Panc1 (cell line): ENCODE data around the gene INO80. TPM values are rescaled to one million over a fixed set of nuclear protein-coding genes. Genes with fewer than 3 reads are reported as not detected.

Source experiments
- ATAC-seq: fragments of 200-7000 bp; cut with Tn5 transposase; 2 replicates; pipeline ENCODE4 v1.9.1; 2020; ENCODE audit warnings: mild to moderate bottlenecking, moderate library complexity
- BruUV-seq: library from RNA; stranded (reverse); fragments of 400-500 nt; replicated peaks from 2 replicates; lab custom pipeline; 2021; lab: Mats Ljungman, UMichigan
- CTCF ChIA-PET: fragments of 300-600 bp; sonication (Branson Sonifier 250); formaldehyde crosslinking; loops from one replicate; lab custom pipeline; 2022; ENCODE audit warnings: antibody characterized with exemption; lab: Charles Lee
- POLR2A ChIA-PET: fragments of 300-600 bp; sonication (Branson Sonifier 250); formaldehyde crosslinking; loops from one replicate; lab custom pipeline; 2022; ENCODE audit warnings: antibody characterized with exemption; lab: Charles Lee
- DNase-seq: peaks from one replicate; pipeline ENCODE4 v3.0.0-alpha.2; 2010; ENCODE audit warnings: low read depth, low spot score
- H3K27ac ChIP-seq: 2 replicates; pipeline ENCODE4 v1.5.1; 2011; ENCODE audit warnings: mild to moderate bottlenecking, low read length, inconsistent platforms
- H3K27me3 ChIP-seq: fragments of 200-500 bp; sonication (Bioruptor generic); 2 replicates; pipeline ENCODE4 v1.6.0; 2014; ENCODE audit warnings: low read length, inconsistent platforms; ENCODE audit not compliant: control insufficient read depth, insufficient read depth
- H3K36me3 ChIP-seq: fragments of 200-500 bp; sonication (Bioruptor generic); 2 replicates; pipeline ENCODE4 v1.5.1; 2014; ENCODE audit warnings: inconsistent platforms, mild to moderate bottlenecking, low read length, moderate library complexity; ENCODE audit not compliant: control insufficient read depth, insufficient read depth
- H3K4me1 ChIP-seq: 2 replicates; pipeline ENCODE4 v1.5.1; 2011; ENCODE audit warnings: inconsistent platforms, mild to moderate bottlenecking, low read length, moderate library complexity; ENCODE audit not compliant: control insufficient read depth, insufficient read depth
- H3K4me3 ChIP-seq, 2 experiments: 2 replicates each; pipeline ENCODE4 v1.5.1; 2011 to 2012; ENCODE audit warnings: low read depth in 2 of 2, low read length in 2 of 2, mild to moderate bottlenecking in 2 of 2, inconsistent platforms in 1 of 2, moderate library complexity in 1 of 2
- H3K9me3 ChIP-seq: fragments of 200-500 bp; sonication (Bioruptor generic); 2 replicates; pipeline ENCODE4 v1.5.1; 2014; ENCODE audit warnings: low read depth, mild to moderate bottlenecking, inconsistent platforms, low read length, moderate library complexity; ENCODE audit not compliant: control insufficient read depth, insufficient read depth
- CTCF ChIP-seq: fragments of 450-650 bp; IDR thresholded peaks from 2 replicates; pipeline ENCODE4 v1.5.1; 2017; ENCODE audit warnings: mild to moderate bottlenecking
- POLR2AphosphoS5 ChIP-seq: IDR thresholded peaks from 2 replicates; pipeline ENCODE4 v1.6.1; 2012; ENCODE audit warnings: mild to moderate bottlenecking, low read depth, low read length, moderate library complexity
- REST ChIP-seq, 2 experiments: IDR thresholded peaks; 2 replicates each; pipeline ENCODE4 v1.6.1; 2011 to 2012; ENCODE audit warnings: low read depth in 2 of 2, control low read depth in 1 of 2, low read length in 1 of 2, mild to moderate bottlenecking in 1 of 2, moderate library complexity in 1 of 2; ENCODE audit not compliant: insufficient read depth in 1 of 2
- SIN3A ChIP-seq: IDR thresholded peaks from 2 replicates; pipeline ENCODE4 v1.6.1; 2012; ENCODE audit warnings: low read depth, mild to moderate bottlenecking, low read length, moderate library complexity, borderline replicate concordance; ENCODE audit not compliant: insufficient read depth
- TCF7L2 ChIP-seq: IDR thresholded peaks from 2 replicates; pipeline ENCODE4 v1.6.1; 2011; ENCODE audit warnings: mild to moderate bottlenecking, low read depth, low read length, inconsistent platforms
- in situ Hi-C: cut with HindIII; loops from 2 replicates; pipeline ENCODE4 v1.10.0; 2016; ENCODE audit warnings: low sequenced_read_pairs, low pct_unique_long_range_greater_than_20kb
- intact Hi-C: fragments of 100-400 bp; cut with micrococcal nuclease; formaldehyde crosslinking; loops from one replicate; pipeline ENCODE4 v1.10.0; 2022; ENCODE audit not compliant: unreplicated experiment
- total RNA-seq: library from RNA; stranded (reverse); gene quantifications from one replicate; pipeline ENCODE4 v1.2.1, GENCODE V29; 2021; ENCODE audit not compliant: unreplicated experiment

Gene INO80
- total RNA-seq, 1 experiment from 2014 or later = 26.2 TPM

GRCh38 chr15:41010345-41010744 lies 105.7 kb downstream of the INO80 start:
- DNase-seq = no peak
- in situ Hi-C loops = no loop called here
- no peak for ATAC-seq
- ChIA-PET POLR2A (interaction anchor here (0.6 kb wide), 1 partner anchor 12 kb away, joined by 3 read pairs; no protein-coding TSS in a partner anchor), CTCF (no interaction called here)
- intact Hi-C loops = no loop called here
- no peaks in the 10 kb centered on the region for H3K9me3 ChIP-seq
- H3K4me1 ChIP-seq = no peaks in the 10 kb centered on the region
- H3K36me3 ChIP-seq = peaks cover 14% of the 10 kb centered on the region; the same call in 1 of the 2 replicates
- H3K4me3 ChIP-seq = no peak overlapping the region
- TF ChIP-seq REST (IDR thresholded peaks at IDR 0.05; ENCODE audit: insufficient read depth in 1 of 2, low read depth in 2 of 2, low read length in 1 of 2) (no peak), CTCF (no peak; the same call in 1 of the 2 replicates), TCF7L2 (no peak), SIN3A (no peak), POLR2AphosphoS5 (no peak)
- BruUV-seq = TSS peak; percentile 5
- H3K27ac ChIP-seq = no peak overlapping the region
- no peaks in the 10 kb centered on the region for H3K27me3 ChIP-seq

GRCh38 chr15:41006479-41006878 lies 109.6 kb downstream of the INO80 start:
- TF ChIP-seq CTCF (no peak), TCF7L2 (no peak), POLR2AphosphoS5 (no peak), SIN3A (no peak), REST (IDR thresholded peaks at IDR 0.05; ENCODE audit: insufficient read depth in 1 of 2, low read depth in 2 of 2, low read length in 1 of 2) (no peak)
- in situ Hi-C loops (no loop called here), intact Hi-C loops (no loop called here)
- Histone ChIP-seq H3K9me3 (no peaks in the 10 kb centered on the region), H3K36me3 (peaks cover 6% of the 10 kb centered on the region; the same call in 1 of the 2 replicates), H3K27me3 (no peaks in the 10 kb centered on the region), H3K4me1 (peaks cover 8% of the 10 kb centered on the region), H3K4me3 (no peak overlapping the region), H3K27ac (no peak overlapping the region)
- DNase-seq = no peak
- ChIA-PET POLR2A (interaction anchor here (0.5 to 0.7 kb wide), 2 partner anchors 21 to 39 kb away, joined by 7 to 16 read pairs; no protein-coding TSS in a partner anchor), CTCF (no interaction called here)
- no TSS peak for BruUV-seq
- no peak for ATAC-seq
